Measurements from ENCODE around the gene BEX1.

BEX1 gene

GRCh38 chrX:103017542-103017941 lies 46.4 kb downstream of the BEX1 start:
- Histone ChIP-seq H3K27ac (no peak overlapping the region), H3K27me3 (ENCODE audit: insufficient read depth, low read depth, severe bottlenecking) (peaks cover 46% of the 10 kb centered on the region), H3K4me3 (ENCODE audit: low read depth, low read length) (no peak overlapping the region), H3K36me3 (no peaks in the 10 kb centered on the region), H3K9me3 (ENCODE audit: severe bottlenecking) (no peaks in the 10 kb centered on the region)
- TF ChIP-seq, protein P1, sequence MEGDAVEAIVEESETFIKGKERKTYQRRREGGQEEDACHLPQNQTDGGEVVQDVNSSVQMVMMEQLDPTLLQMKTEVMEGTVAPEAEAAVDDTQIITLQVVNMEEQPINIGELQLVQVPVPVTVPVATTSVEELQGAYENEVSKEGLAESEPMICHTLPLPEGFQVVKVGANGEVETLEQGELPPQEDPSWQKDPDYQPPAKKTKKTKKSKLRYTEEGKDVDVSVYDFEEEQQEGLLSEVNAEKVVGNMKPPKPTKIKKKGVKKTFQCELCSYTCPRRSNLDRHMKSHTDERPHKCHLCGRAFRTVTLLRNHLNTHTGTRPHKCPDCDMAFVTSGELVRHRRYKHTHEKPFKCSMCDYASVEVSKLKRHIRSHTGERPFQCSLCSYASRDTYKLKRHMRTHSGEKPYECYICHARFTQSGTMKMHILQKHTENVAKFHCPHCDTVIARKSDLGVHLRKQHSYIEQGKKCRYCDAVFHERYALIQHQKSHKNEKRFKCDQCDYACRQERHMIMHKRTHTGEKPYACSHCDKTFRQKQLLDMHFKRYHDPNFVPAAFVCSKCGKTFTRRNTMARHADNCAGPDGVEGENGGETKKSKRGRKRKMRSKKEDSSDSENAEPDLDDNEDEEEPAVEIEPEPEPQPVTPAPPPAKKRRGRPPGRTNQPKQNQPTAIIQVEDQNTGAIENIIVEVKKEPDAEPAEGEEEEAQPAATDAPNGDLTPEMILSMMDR (IDR thresholded peaks at IDR 0.05; ENCODE audit: low read depth, low read length): no peak
- DNase-seq: no peak

GRCh38 chrX:103012945-103013344 lies 51.0 kb downstream of the BEX1 start:
- Histone ChIP-seq H3K36me3 (no peaks in the 10 kb centered on the region), H3K4me3 (ENCODE audit: low read depth, low read length) (no peak overlapping the region), H3K9me3 (ENCODE audit: severe bottlenecking) (no peaks in the 10 kb centered on the region), H3K27ac (no peak overlapping the region), H3K27me3 (ENCODE audit: insufficient read depth, low read depth, severe bottlenecking) (peaks cover 49% of the 10 kb centered on the region)
- DNase-seq: no peak
- TF ChIP-seq, protein P1 (IDR thresholded peaks at IDR 0.05; ENCODE audit: low read depth, low read length): no peak

All from WERI-Rb-1 (cell line).